ENCODE data around the gene BCL11B.

GRCh38 chr14:99254328-99255009, 17.5 kb downstream of the BCL11B start:
- TF ChIP-seq GATA2 (IDR thresholded peaks at IDR 0.05; ENCODE audit: low read depth, low read length) (no peak), GATA3 (IDR thresholded peaks at IDR 0.05; ENCODE audit: low read depth, low read length) (no peak)

Measured in SH-SY5Y (cell line).